SJCRH30 (cell line): ENCODE results near the gene KIAA0586. TPM values are rescaled to one million over a fixed set of nuclear protein-coding genes. Genes with fewer than 3 reads are reported as not detected.

Source experiments
- DNase-seq, 2 experiments: peaks; one replicate each; pipeline ENCODE4 v3.0.0-alpha.2; 2015 to 2020
- H3K27ac ChIP-seq: fragments of 250-450 bp; sonication (Bioruptor Pico); 2 replicates; pipeline ENCODE4 v1.5.1; 2020; ENCODE audit warnings: mild to moderate bottlenecking, moderate library complexity
- H3K27me3 ChIP-seq: fragments of 250-450 bp; sonication (Bioruptor Pico); 2 replicates; pipeline ENCODE4 v1.5.1; 2020; ENCODE audit warnings: mild to moderate bottlenecking, moderate library complexity
- H3K36me3 ChIP-seq: fragments of 250-450 bp; sonication (Bioruptor Pico); 2 replicates; pipeline ENCODE4 v1.5.1; 2020; ENCODE audit warnings: mild to moderate bottlenecking, moderate library complexity
- H3K4me1 ChIP-seq: fragments of 250-450 bp; sonication (Bioruptor Pico); 2 replicates; pipeline ENCODE4 v1.5.1; 2020; ENCODE audit warnings: mild to moderate bottlenecking, moderate library complexity
- H3K4me3 ChIP-seq: fragments of 250-450 bp; sonication (Bioruptor Pico); 2 replicates; pipeline ENCODE4 v1.5.1; 2020; ENCODE audit warnings: mild to moderate bottlenecking, moderate library complexity
- H3K9me3 ChIP-seq: fragments of 250-450 bp; sonication (Bioruptor Pico); replicated peaks from 2 replicates; pipeline ENCODE4 v1.5.1; 2020; ENCODE audit warnings: mild to moderate bottlenecking, moderate library complexity
- total RNA-seq: library from RNA; depleted of rRNA; stranded (reverse); fragments of >200 nt; shearing (Covaris generic); gene quantifications from 2 replicates; pipeline ENCODE4 v1.2.3, GENCODE V29; 2014

The KIAA0586 gene
- total RNA-seq, 1 experiment from 2014 or later, result 34.4 TPM

DNA sequence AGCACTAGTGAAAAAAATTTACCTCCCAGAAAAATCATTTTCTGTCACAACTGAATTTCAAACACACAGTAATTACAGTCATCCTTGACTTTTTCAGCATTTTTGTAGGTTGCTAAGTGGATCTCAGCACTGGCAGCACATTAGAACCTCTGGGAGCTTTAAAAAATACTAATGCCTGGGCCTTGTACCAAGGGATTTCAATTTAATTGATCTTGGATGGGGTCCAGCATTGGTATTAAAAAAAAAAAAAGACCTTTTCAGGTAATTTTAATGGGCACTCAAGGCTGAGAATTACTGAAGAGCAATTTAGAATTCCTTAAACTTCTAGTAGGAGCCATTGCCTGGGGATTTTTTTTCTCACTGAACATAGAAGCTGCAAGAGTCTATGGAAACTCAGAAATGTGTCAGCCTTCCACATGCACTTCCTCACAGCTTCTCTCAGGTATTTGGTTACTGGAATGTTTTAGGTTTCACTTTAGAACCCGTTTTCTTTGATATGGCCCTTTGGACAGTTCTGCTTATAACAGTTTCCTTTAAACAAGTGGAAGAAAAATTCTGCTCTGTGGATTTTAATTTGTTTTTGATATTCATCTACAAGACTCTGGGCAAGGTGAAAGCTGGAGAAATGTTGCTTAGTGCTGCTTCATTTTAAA, 121.7 kb downstream of the KIAA0586 start:
- no peaks in the 10 kb centered on the region for H3K36me3 ChIP-seq
- no peaks in the 10 kb centered on the region for H3K4me1 ChIP-seq
- no peaks in the 10 kb centered on the region for H3K27me3 ChIP-seq
- no peak overlapping the region for H3K4me3 ChIP-seq
- no peaks in the 10 kb centered on the region for H3K9me3 ChIP-seq
- no peak for DNase-seq
- H3K27ac ChIP-seq, result no peak overlapping the region

DNA sequence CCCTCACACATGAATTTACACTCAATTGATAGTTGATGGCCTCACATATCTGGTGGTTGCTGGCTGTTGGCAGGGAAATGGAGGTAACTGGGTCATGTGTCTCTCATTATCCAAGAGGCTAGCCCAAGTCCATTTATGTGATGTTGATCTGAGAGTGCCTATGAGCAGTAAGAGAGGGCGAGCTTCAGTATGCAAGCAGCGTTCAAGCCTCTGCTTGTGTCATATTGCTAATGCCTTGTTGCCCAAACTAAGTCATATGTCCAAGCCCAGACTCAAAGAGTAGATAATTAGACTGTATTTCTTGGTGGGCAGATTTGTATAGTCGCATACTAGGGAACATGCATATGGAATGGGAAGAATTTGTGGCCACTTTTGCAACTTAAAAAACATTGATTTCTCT, 126.4 kb downstream of the KIAA0586 start:
- no peak for DNase-seq
- H3K9me3 ChIP-seq, result no peaks in the 10 kb centered on the region
- no peaks in the 10 kb centered on the region for H3K27me3 ChIP-seq
- H3K27ac ChIP-seq, result no peak overlapping the region
- no peaks in the 10 kb centered on the region for H3K36me3 ChIP-seq
- no peak overlapping the region for H3K4me3 ChIP-seq
- no peaks in the 10 kb centered on the region for H3K4me1 ChIP-seq

DNA sequence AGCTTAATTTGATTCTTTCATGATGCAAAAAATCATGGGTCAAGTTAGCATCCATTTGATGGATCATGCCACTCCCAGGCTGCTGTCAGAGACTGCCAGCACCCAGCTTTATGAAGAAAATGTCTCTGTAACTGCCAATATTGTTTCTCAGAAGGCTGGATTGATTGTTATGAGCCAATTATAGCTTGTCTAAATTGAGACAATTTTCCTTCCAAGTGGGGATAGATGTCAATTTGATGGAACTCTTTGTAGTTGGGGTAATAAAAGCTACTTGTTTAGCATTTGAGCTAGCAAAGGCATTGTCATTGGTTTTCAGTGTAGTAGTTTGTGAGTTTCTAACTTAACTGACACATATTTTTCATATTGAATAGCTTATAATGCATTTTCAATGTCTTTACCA, 128.1 kb downstream of the KIAA0586 start:
- Histone ChIP-seq H3K36me3 (no peaks in the 10 kb centered on the region), H3K27me3 (no peaks in the 10 kb centered on the region), H3K27ac (no peak overlapping the region), H3K4me1 (no peaks in the 10 kb centered on the region), H3K9me3 (no peaks in the 10 kb centered on the region), H3K4me3 (no peak overlapping the region)
- DNase-seq, result no peak

DNA sequence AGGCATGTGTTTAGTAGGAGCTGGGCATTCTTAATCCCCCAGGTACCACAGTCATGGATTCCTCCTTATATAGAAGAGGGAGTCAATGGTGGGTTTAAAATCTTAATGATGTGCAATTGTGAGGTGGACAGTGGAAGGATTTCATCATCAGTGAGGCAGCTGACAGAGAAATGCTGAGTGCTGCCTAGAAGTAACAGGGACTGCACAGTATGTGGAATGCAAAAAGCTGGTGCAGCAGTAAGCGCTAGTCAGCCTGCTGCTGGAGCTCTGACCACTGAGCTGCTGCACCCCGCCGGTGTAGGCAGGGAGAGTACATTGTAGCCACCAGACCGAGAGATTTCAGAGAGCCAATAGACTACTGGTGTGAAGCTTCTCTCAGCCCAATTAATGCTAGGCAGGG, 129.7 kb downstream of the KIAA0586 start:
- H3K36me3 ChIP-seq, result no peaks in the 10 kb centered on the region
- DNase-seq, result no peak
- H3K4me1 ChIP-seq, result no peaks in the 10 kb centered on the region
- H3K9me3 ChIP-seq, result no peaks in the 10 kb centered on the region
- H3K27ac ChIP-seq, result no peak overlapping the region
- no peak overlapping the region for H3K4me3 ChIP-seq
- H3K27me3 ChIP-seq, result no peaks in the 10 kb centered on the region

DNA sequence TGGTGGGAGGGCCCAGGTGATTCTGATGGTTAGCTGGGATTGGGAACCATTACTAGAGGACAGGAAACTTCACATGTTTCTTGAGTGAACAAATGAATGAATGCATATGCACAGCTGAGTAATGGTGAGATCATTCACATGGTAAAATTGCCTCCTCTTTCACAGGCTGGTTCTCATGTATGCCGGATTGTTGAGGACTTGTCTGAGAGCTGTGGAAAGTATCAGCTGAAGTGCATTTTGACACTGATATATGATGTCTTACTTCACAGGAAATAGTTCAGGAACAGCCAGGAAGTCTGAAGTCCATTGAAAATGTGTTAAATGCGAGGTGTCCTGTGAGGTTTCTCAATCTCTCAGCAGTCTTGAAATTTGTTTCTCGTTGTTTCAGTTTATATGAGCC, 132.7 kb downstream of the KIAA0586 start:
- Histone ChIP-seq H3K9me3 (no peaks in the 10 kb centered on the region), H3K36me3 (no peaks in the 10 kb centered on the region), H3K27ac (no peak overlapping the region), H3K4me3 (no peak overlapping the region), H3K27me3 (no peaks in the 10 kb centered on the region), H3K4me1 (no peaks in the 10 kb centered on the region)
- no peak for DNase-seq

DNA sequence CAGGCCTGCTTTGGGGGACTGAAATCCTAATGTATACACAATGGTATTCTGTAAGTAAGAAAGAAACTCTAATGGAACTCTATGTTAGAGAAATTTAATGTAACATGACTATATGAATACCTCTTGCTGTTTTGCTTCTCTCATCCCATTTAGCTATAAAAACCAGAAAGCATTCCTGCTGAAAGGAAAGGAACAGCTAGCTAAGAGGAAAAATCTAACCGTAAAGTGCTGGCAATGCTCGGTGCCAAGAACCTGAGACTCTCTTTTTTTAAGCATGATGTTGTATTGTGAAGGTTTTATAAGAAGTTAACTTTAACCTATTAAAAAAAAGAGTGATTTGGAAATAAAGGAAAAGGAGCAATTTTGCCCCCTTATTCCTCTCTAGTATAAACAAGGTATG, 134.6 kb downstream of the KIAA0586 start:
- no peak overlapping the region for H3K4me3 ChIP-seq
- no peak overlapping the region for H3K27ac ChIP-seq
- no peaks in the 10 kb centered on the region for H3K36me3 ChIP-seq
- no peaks in the 10 kb centered on the region for H3K4me1 ChIP-seq
- no peak for DNase-seq
- H3K9me3 ChIP-seq, result no peaks in the 10 kb centered on the region
- no peaks in the 10 kb centered on the region for H3K27me3 ChIP-seq

DNA sequence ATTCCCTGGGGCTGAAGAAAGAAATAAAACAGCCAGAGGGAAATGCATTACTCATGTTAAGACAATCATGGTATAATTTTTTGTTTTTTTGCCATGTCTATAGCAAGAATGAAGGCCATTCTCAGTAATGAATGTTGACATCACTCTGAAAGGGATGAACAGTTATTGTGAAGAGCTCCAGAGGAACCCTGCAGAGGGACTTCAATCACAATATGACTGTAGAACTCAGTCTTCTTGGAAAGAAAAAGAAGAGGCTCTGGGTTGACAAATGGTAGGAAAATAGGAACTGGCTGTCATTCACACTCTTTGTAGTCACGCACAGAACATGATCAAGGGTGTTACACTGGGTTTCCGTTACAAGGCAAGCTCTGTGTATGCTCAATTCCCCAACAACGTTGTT, 136.5 kb downstream of the KIAA0586 start:
- Histone ChIP-seq H3K36me3 (no peaks in the 10 kb centered on the region), H3K27ac (no peak overlapping the region), H3K4me3 (no peak overlapping the region), H3K9me3 (no peaks in the 10 kb centered on the region), H3K27me3 (no peaks in the 10 kb centered on the region), H3K4me1 (no peaks in the 10 kb centered on the region)
- no peak for DNase-seq

DNA sequence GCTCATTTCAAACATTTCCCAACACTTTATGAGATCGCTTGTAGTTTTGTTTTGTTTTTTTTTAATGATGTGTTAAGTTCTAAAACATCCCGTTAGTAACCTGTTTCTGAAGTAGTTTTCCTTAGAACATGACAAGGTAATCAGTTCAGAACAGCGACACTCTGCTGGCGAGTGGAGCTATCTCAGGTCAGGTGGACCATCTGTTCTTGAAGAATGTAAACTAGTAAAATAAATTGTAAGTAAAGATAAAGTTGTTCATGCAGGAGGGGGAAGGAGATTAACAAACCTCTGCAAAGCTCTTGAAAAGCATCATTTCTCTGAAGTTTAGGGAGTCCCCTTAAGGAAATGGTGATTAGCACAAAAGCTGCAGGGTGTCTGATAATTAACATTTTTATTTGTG, 138.3 kb downstream of the KIAA0586 start:
- H3K36me3 ChIP-seq, result no peaks in the 10 kb centered on the region
- no peaks in the 10 kb centered on the region for H3K4me1 ChIP-seq
- H3K4me3 ChIP-seq, result no peak overlapping the region

DNA sequence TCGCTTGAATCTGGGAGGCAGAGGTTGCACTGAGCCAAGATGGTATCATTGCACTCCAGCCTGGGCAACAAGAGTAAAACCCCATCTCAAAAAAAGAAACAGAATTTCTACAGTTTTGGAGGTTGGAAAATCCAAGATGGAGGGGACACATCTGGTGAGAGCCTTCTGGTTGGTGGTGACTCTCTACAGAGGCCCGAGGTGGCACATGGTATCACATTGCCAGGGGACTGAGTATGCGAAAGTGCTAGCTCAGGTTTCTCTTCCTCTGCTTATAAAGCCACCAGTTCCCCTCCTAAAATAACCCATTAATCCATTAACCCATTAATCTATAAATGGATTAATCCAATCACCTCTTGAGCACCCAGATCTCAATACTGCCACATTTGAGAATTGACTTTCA, 139.5 kb downstream of the KIAA0586 start:
- no peak overlapping the region for H3K27ac ChIP-seq
- H3K4me1 ChIP-seq, result no peaks in the 10 kb centered on the region; the same call in 1 of the 2 replicates
- H3K4me3 ChIP-seq, result no peak overlapping the region
- no peaks in the 10 kb centered on the region for H3K27me3 ChIP-seq
- no peaks in the 10 kb centered on the region for H3K9me3 ChIP-seq
- no peak for DNase-seq
- no peaks in the 10 kb centered on the region for H3K36me3 ChIP-seq

More for the DNA sequence above, 138.3 kb downstream of the KIAA0586 start:
- no peak for DNase-seq
- Histone ChIP-seq H3K27ac (no peak overlapping the region), H3K9me3 (no peaks in the 10 kb centered on the region), H3K27me3 (no peaks in the 10 kb centered on the region)

DNA sequence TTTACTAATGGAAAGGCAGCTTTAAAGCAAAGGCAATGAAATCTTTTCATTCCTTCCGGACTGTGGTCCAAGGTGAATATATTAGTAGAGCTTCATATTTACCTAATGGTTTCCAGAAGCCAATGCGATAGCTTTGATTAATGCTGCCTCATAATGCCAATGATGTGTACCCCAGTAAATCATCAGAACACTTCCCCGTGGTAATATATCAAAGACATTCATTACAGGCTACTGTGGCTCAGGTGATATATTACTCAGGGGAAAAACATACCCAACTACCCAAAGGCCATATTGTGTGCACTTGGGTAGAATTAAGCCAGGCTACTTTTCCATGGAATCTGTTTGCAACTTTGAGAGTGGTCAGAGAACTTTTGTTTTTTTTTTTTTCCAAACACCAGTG, 140.8 kb downstream of the KIAA0586 start:
- no peak for DNase-seq
- no peaks in the 10 kb centered on the region for H3K27me3 ChIP-seq
- H3K4me1 ChIP-seq, result peaks cover 2% of the 10 kb centered on the region; the same call in 1 of the 2 replicates
- no peak overlapping the region for H3K4me3 ChIP-seq
- no peak overlapping the region for H3K27ac ChIP-seq
- no peaks in the 10 kb centered on the region for H3K9me3 ChIP-seq
- H3K36me3 ChIP-seq, result no peaks in the 10 kb centered on the region

DNA sequence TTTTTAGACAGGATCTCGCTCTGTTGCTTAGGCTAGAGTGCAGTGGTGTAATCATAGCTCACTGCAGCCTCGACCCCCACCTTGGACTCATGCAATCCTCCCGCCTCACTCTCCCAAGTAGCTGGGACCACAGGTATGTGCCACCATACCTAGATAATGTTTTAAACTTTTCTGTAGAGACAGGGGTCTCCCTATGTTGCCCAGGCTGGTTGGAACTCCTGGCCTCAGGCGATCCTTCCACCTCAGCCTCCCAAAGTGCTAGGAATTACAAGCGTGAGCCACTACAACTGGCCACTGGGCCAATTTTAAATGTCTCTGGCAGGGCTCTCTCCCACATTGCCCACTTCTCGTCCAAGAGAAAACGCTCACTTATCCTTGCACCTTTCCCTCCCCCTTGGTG, 143.7 kb downstream of the KIAA0586 start:
- no peak overlapping the region for H3K4me3 ChIP-seq
- no peak for DNase-seq
- H3K27me3 ChIP-seq, result no peaks in the 10 kb centered on the region
- H3K9me3 ChIP-seq, result no peaks in the 10 kb centered on the region
- no peak overlapping the region for H3K27ac ChIP-seq
- peaks cover 2% of the 10 kb centered on the region; the same call in 1 of the 2 replicates for H3K4me1 ChIP-seq
- no peaks in the 10 kb centered on the region for H3K36me3 ChIP-seq

DNA sequence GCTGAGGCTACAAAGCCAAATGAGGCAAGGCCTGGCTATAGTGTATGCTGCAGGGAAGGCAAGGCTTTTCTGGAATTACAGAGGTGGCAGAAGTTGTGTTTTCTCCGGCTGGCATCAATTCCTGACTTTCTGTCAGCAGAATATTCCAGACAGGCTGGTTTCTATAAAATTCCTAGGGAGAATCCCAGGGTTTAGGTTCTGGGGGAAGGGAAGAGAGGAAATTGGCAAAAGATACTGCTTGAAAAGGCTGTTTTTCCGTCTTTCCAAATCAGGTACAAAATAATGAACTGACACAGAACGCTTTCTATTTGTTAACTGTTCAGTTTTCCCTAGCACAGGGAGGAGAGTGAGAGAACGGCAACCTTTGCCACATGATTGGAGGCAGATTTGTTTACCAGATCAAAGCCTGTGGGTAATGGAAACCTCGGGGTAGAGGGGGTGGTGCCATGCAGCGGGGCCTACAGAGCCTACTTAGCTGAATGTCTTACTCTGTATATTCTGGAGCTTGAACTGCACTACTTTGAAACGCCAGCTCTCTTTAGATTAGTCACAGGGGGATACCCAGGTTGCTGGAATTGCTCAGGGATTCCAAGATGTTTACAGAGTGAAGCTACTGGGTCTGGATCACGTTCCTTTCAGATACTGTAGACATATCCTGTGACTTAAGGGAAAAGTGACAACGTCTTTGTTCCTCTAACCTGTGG, 144.4 kb downstream of the KIAA0586 start:
- H3K27ac ChIP-seq, result no peak overlapping the region
- peak in 1 of 2 experiments; percentile 6 for DNase-seq
- H3K27me3 ChIP-seq, result no peaks in the 10 kb centered on the region
- no peaks in the 10 kb centered on the region for H3K36me3 ChIP-seq
- H3K4me1 ChIP-seq, result peaks cover 2% of the 10 kb centered on the region; the same call in 1 of the 2 replicates
- no peak overlapping the region for H3K4me3 ChIP-seq
- no peaks in the 10 kb centered on the region for H3K9me3 ChIP-seq

DNA sequence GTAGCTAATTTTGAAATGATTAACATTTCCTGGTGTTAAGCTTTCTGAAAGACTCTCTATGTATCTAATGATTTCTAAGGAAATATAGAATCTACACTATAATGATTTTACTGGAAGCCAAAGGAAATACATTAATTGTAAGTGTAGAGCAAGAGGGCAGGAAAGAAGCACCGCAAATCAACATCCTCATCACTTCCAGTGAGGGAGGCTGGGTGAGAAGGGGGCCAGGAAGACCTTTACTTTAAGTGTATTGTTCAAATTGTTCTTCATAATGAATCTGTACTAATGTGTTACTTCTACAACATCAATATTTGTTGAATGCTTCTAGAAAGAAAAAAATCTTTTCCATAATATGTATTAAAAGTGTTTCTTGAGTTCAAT, 144.9 kb downstream of the KIAA0586 start:
- no peaks in the 10 kb centered on the region for H3K36me3 ChIP-seq
- H3K27ac ChIP-seq, result no peak overlapping the region
- no peaks in the 10 kb centered on the region for H3K9me3 ChIP-seq
- H3K4me1 ChIP-seq, result peaks cover 2% of the 10 kb centered on the region; the same call in 1 of the 2 replicates
- no peak for DNase-seq
- H3K27me3 ChIP-seq, result no peaks in the 10 kb centered on the region
- H3K4me3 ChIP-seq, result no peak overlapping the region

DNA sequence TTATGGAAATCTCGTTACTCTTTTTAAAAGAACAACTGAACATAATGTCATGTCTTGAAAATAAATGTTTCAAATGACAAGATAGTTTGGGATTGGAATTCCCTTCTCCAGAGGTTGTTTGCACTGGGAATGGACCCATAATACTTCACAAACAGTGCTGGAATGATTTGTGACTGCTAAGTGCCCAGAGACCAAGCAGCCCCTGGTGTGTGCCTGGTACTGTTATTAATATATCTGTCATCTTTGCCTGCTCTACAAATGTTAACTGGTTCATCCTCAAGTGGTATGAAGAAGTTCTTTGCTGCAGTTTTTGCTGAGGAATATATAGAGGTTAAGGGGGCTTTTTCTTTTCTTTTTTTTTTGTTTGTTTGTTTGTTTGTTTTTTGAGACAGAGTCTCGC, 145.3 kb downstream of the KIAA0586 start:
- Histone ChIP-seq H3K36me3 (no peaks in the 10 kb centered on the region), H3K27ac (no peak overlapping the region), H3K9me3 (no peaks in the 10 kb centered on the region), H3K27me3 (no peaks in the 10 kb centered on the region), H3K4me1 (peaks cover 2% of the 10 kb centered on the region; the same call in 1 of the 2 replicates), H3K4me3 (no peak overlapping the region)
- DNase-seq, result no peak

DNA sequence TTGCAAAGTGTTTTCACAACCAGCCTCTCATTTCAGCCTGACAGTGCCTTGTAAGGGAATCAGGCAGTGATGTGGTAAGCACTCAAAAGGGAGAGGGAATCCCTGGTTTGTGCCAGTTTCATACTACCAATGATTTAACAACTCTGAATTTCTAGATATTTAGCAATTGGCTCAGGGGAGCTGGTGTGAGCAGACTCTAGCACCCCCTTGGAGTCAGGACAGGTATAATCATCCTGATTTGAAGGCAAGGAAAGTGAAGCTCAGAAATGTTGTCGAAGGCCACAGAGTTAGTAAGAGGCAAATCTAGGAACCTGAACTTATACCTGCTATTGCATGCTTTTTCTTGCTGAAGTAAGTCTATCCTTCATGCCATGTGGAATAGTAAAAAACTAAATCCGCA, 147.1 kb downstream of the KIAA0586 start:
- Histone ChIP-seq H3K4me1 (peaks cover 2% of the 10 kb centered on the region; the same call in 1 of the 2 replicates), H3K27me3 (no peaks in the 10 kb centered on the region), H3K27ac (no peak overlapping the region)

DNA sequence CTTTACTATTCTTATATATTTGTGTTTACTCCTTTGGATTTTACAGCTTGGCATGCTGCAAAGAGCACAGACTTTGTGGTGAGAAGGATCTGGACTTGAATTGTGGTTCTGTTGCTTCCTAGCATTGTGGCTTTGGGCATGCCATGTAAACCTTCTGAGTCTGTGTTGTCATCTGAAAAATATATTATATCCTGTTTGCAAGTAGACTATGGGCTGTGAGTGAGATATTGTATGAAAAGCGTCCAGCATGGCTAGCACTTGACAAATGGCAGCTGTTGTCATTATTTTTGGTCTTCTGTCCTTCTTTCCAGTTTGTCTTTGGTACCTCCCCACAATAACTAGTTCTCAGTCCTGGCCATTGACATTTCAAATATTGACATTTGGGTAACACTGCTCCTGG, 148.4 kb downstream of the KIAA0586 start:
- Histone ChIP-seq H3K4me1 (peaks cover 2% of the 10 kb centered on the region; the same call in 1 of the 2 replicates), H3K27me3 (no peaks in the 10 kb centered on the region), H3K36me3 (no peaks in the 10 kb centered on the region), H3K27ac (no peak overlapping the region), H3K4me3 (no peak overlapping the region), H3K9me3 (no peaks in the 10 kb centered on the region)
- no peak for DNase-seq

More for the DNA sequence above, 147.1 kb downstream of the KIAA0586 start:
- H3K4me3 ChIP-seq, result no peak overlapping the region
- no peaks in the 10 kb centered on the region for H3K36me3 ChIP-seq
- H3K9me3 ChIP-seq, result no peaks in the 10 kb centered on the region
- DNase-seq, result no peak
